Astrocyte (in vitro differentiated cells and primary cell): ENCODE results near the gene WWC2. TPM values are rescaled to one million over a fixed set of nuclear protein-coding genes. Genes with fewer than 3 reads are reported as not detected.

Experiments used
- DNase-seq: peaks from one replicate; pipeline ENCODE4 v3.0.0-alpha.2; 2010; ENCODE audit warnings: low read depth
- FAIRE-seq: peaks from 2 replicates; lab custom pipeline; 2011; peaks lifted over from hg19 to GRCh38; lab: Jason Lieb, UNC
- H2AFZ ChIP-seq: 2 replicates; pipeline ENCODE4 v1.6.0; 2012; ENCODE audit warnings: low read depth, low read length, inconsistent platforms
- H3K27ac ChIP-seq: 2 replicates; pipeline ENCODE4 v1.5.1; 2011; ENCODE audit warnings: low read depth, low read length, inconsistent platforms
- H3K27me3 ChIP-seq: 2 replicates; pipeline ENCODE4 v1.6.0; 2011; ENCODE audit warnings: low read length, inconsistent platforms; ENCODE audit not compliant: insufficient read depth
- H3K36me3 ChIP-seq: 2 replicates; pipeline ENCODE4 v1.5.1; 2011; ENCODE audit warnings: low read length, inconsistent platforms; ENCODE audit not compliant: insufficient read depth
- H3K4me1 ChIP-seq: 2 replicates; pipeline ENCODE4 v1.5.1; 2011; ENCODE audit warnings: low read length, inconsistent platforms; ENCODE audit not compliant: insufficient read depth
- H3K4me2 ChIP-seq: 2 replicates; pipeline ENCODE4 v1.6.0; 2012; ENCODE audit warnings: low read length, inconsistent platforms
- H3K4me3 ChIP-seq: 2 replicates; pipeline ENCODE4 v1.5.1; 2011; ENCODE audit warnings: low read depth, mild to moderate bottlenecking, low read length, inconsistent platforms; ENCODE audit not compliant: insufficient read depth
- H3K79me2 ChIP-seq: 2 replicates; pipeline ENCODE4 v1.6.0; 2012; ENCODE audit warnings: mild to moderate bottlenecking, low read length, inconsistent platforms; ENCODE audit not compliant: insufficient read depth
- H3K9ac ChIP-seq: 2 replicates; pipeline ENCODE4 v1.6.0; 2012; ENCODE audit warnings: mild to moderate bottlenecking, low read length, inconsistent platforms
- H3K9me3 ChIP-seq: 2 replicates; pipeline ENCODE4 v1.5.1; 2012; ENCODE audit warnings: low read depth, mild to moderate bottlenecking, low read length, inconsistent platforms; ENCODE audit not compliant: insufficient read depth
- H4K20me1 ChIP-seq: 2 replicates; pipeline ENCODE4 v1.6.0; 2012; ENCODE audit warnings: low read length, inconsistent platforms; ENCODE audit not compliant: insufficient read depth
- H3K27ac Mint-ChIP-seq: one replicate; pipeline ENCODE4 v1.8.0; 2021; ENCODE audit warnings: mild to moderate bottlenecking, mixed read lengths; ENCODE audit not compliant: unreplicated experiment
- H3K27me3 Mint-ChIP-seq: one replicate; pipeline ENCODE4 v1.8.0; 2021; ENCODE audit warnings: low read depth, mixed read lengths; ENCODE audit not compliant: unreplicated experiment
- H3K36me3 Mint-ChIP-seq: one replicate; pipeline ENCODE4 v1.8.0; 2021; ENCODE audit warnings: low read depth, mixed read lengths; ENCODE audit not compliant: unreplicated experiment
- H3K4me1 Mint-ChIP-seq: one replicate; pipeline ENCODE4 v1.8.0; 2021; ENCODE audit warnings: low read depth, mixed read lengths; ENCODE audit not compliant: unreplicated experiment
- H3K4me3 Mint-ChIP-seq: one replicate; pipeline ENCODE4 v1.8.0; 2021; ENCODE audit warnings: mild to moderate bottlenecking, moderate library complexity, mixed read lengths; ENCODE audit not compliant: unreplicated experiment
- H3K9me3 Mint-ChIP-seq: one replicate; pipeline ENCODE4 v1.8.0; 2021; ENCODE audit warnings: mild to moderate bottlenecking, mixed read lengths; ENCODE audit not compliant: unreplicated experiment
- EZH2 ChIP-seq: IDR thresholded peaks from 2 replicates; pipeline ENCODE4 v1.6.1; 2012; ENCODE audit warnings: mild to moderate bottlenecking, low read length, inconsistent platforms; ENCODE audit not compliant: insufficient read depth
- total RNA-seq: library from RNA; stranded (reverse); gene quantifications from 2 replicates; pipeline ENCODE4 v1.2.1, GENCODE V29; 2021
- TF ChIP-seq, protein P1 (sequence below): IDR thresholded peaks from 2 replicates; pipeline ENCODE4 v1.5.1; 2011; ENCODE audit warnings: low read depth, mild to moderate bottlenecking, inconsistent platforms, low read length, moderate library complexity; ENCODE audit not compliant: insufficient read depth

WWC2 gene
- total RNA-seq, 1 donor from 2014 or later: 62.6 TPM

DNA sequence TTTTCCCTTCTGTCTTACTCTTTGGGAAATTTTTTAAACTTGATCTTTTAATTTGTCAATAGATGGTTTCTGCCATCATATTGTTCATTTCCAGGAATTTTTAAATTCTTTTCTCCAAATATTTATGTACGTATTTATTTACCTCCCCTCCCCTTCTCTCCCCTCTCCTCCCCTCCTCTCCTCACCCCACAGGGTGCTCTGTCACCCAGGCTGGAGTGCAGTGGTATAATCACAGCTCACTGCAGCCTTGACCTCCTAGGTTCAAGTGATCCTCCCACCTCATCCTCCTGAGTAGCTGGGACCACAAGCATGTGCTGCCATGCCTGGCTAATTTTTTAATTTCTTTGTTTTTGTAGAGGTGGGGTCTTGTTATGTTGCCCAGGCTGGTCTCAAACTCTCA is 73.8 kb downstream of the WWC2 start:
- H3K4me1 Mint-ChIP-seq: peaks cover 37% of the 10 kb centered on the region
- no peaks in the 10 kb centered on the region for H3K27me3 Mint-ChIP-seq
- H3K36me3 Mint-ChIP-seq: peaks cover 2% of the 10 kb centered on the region
- H3K27ac Mint-ChIP-seq: no peak overlapping the region
- H3K9ac ChIP-seq: peak overlapping the region; percentile 50
- no peak overlapping the region for H3K4me3 Mint-ChIP-seq
- peaks cover 45% of the 10 kb centered on the region for H4K20me1 ChIP-seq
- peaks cover 41% of the 10 kb centered on the region for H3K4me1 ChIP-seq
- H3K36me3 ChIP-seq: no peaks in the 10 kb centered on the region
- DNase-seq (no peak), FAIRE-seq (no peak)
- H3K9me3 ChIP-seq: no peaks in the 10 kb centered on the region
- H3K79me2 ChIP-seq: peaks cover 89% of the 10 kb centered on the region
- H3K27me3 ChIP-seq: no peaks in the 10 kb centered on the region
- H3K9me3 Mint-ChIP-seq: no peaks in the 10 kb centered on the region
- H3K4me2 ChIP-seq: peak overlapping the region; percentile 78
- TF ChIP-seq, protein P1, sequence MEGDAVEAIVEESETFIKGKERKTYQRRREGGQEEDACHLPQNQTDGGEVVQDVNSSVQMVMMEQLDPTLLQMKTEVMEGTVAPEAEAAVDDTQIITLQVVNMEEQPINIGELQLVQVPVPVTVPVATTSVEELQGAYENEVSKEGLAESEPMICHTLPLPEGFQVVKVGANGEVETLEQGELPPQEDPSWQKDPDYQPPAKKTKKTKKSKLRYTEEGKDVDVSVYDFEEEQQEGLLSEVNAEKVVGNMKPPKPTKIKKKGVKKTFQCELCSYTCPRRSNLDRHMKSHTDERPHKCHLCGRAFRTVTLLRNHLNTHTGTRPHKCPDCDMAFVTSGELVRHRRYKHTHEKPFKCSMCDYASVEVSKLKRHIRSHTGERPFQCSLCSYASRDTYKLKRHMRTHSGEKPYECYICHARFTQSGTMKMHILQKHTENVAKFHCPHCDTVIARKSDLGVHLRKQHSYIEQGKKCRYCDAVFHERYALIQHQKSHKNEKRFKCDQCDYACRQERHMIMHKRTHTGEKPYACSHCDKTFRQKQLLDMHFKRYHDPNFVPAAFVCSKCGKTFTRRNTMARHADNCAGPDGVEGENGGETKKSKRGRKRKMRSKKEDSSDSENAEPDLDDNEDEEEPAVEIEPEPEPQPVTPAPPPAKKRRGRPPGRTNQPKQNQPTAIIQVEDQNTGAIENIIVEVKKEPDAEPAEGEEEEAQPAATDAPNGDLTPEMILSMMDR: no peak
- no peak for TF ChIP-seq EZH2
- no peak overlapping the region for H2AFZ ChIP-seq
- no peak overlapping the region for H3K4me3 ChIP-seq
- no peak overlapping the region for H3K27ac ChIP-seq

DNA sequence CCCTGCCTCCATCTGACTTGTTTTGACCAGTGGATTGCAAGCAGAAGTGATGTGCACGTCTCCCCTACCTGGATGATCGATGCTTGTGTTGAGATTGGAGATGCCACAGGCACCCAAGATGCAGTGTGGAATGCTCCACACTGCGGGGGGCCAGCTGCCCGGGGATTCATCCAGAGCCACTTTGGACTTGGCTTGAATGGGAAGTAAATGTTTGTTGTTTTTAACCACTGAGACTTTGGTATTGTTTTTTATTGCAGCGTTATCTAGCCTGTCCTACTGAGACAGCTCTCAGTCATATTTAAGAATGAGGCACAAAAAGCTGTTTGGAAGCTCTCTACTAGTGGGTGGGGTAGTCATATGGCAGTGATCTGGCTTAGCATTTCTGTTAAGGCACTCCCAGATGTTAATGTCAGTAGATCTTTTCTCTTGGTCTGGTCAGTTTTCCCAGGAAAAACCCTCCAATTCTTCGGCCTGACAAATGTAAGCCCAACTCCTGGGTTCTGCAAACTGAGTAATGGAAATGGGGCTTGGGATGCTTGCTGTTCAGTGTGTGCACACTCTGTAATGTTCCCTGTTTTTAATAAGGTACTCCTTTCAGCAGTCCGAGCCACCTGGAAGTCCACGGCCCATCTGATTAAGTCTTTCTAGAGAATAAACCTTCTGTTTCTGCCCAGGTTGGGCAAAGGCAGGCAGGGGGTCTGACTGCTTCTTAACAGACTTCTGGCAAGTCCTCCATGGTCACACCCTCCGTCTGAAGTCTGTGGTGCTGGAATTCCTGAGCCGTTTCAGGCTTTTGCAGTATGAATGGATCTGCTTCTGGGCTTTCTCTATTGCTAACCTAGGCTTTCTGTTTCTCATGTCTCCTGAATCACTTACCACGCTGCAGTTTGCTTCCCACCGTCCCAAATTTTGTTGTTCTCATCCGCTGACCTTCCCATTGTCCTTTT is 74.8 kb downstream of the WWC2 start:
- peak overlapping the region; percentile 78 for H3K4me2 ChIP-seq
- no peaks in the 10 kb centered on the region for H3K36me3 ChIP-seq
- peak overlapping the region; percentile 54 for H3K27ac Mint-ChIP-seq
- H3K27me3 Mint-ChIP-seq: no peaks in the 10 kb centered on the region
- H2AFZ ChIP-seq: no peak overlapping the region
- no peaks in the 10 kb centered on the region for H3K27me3 ChIP-seq
- H3K79me2 ChIP-seq: peaks cover 88% of the 10 kb centered on the region
- peaks cover 2% of the 10 kb centered on the region for H3K36me3 Mint-ChIP-seq
- peak overlapping the region; percentile 12 for H3K4me3 ChIP-seq
- H3K9me3 ChIP-seq: no peaks in the 10 kb centered on the region
- H3K4me1 ChIP-seq: peaks cover 41% of the 10 kb centered on the region
- FAIRE-seq: peak; percentile 78
- peak overlapping the region; percentile 50 for H3K9ac ChIP-seq
- DNase-seq: peak; percentile 68
- peaks cover 37% of the 10 kb centered on the region for H3K4me1 Mint-ChIP-seq
- H4K20me1 ChIP-seq: peaks cover 47% of the 10 kb centered on the region
- TF ChIP-seq, protein P1: no peak
- no peak for TF ChIP-seq EZH2
- peak overlapping the region; percentile 12 for H3K4me3 Mint-ChIP-seq
- no peaks in the 10 kb centered on the region for H3K9me3 Mint-ChIP-seq
- peak overlapping the region; percentile 32 for H3K27ac ChIP-seq
